Trophoblast cell (in vitro differentiated cells and primary cell): ENCODE results near the gene KIFC3.

ENCODE experiments used
- DNase-seq, 2 donors: peaks; one replicate each; pipeline ENCODE4 v3.0.0-alpha.2; 2016
- H2AFZ ChIP-seq: 2 replicates; pipeline ENCODE4 v1.6.1; 2013; ENCODE audit warnings: low read length, moderate library complexity, mild to moderate bottlenecking; ENCODE audit not compliant: insufficient read depth, poor library complexity
- H2AK5ac ChIP-seq: 2 replicates; pipeline ENCODE4 v1.6.1; 2013; ENCODE audit warnings: mild to moderate bottlenecking, low read length
- H2BK120ac ChIP-seq: 2 replicates; pipeline ENCODE4 v1.6.1; 2013; ENCODE audit warnings: low read length, mild to moderate bottlenecking, moderate library complexity; ENCODE audit not compliant: insufficient read depth, poor library complexity
- H2BK12ac ChIP-seq: 2 replicates; pipeline ENCODE4 v1.6.1; 2013; ENCODE audit warnings: mild to moderate bottlenecking, low read length, moderate library complexity
- H2BK5ac ChIP-seq: 2 replicates; pipeline ENCODE4 v1.6.1; 2013; ENCODE audit warnings: low read length, low read depth, moderate library complexity, mild to moderate bottlenecking; ENCODE audit not compliant: poor library complexity
- H3K14ac ChIP-seq: 2 replicates; pipeline ENCODE4 v1.6.1; 2013; ENCODE audit warnings: mild to moderate bottlenecking, low read length
- H3K18ac ChIP-seq: 2 replicates; pipeline ENCODE4 v1.6.1; 2013; ENCODE audit warnings: mild to moderate bottlenecking, low read length
- H3K23ac ChIP-seq: 2 replicates; pipeline ENCODE4 v1.6.1; 2013; ENCODE audit warnings: low read length
- H3K27ac ChIP-seq: 2 replicates; pipeline ENCODE4 v1.5.1; 2013; ENCODE audit warnings: low read depth, mild to moderate bottlenecking, inconsistent platforms, low read length, moderate library complexity
- H3K27me3 ChIP-seq: 2 replicates; pipeline ENCODE4 v1.6.1; 2013; ENCODE audit warnings: inconsistent platforms, mild to moderate bottlenecking, low read length, moderate library complexity; ENCODE audit not compliant: insufficient read depth
- H3K36me3 ChIP-seq, 2 experiments: 1 replicate in 1 of 2; 2 replicates in 1 of 2; pipeline ENCODE4 v1.6.1; 2013; ENCODE audit warnings: low read length in 2 of 2, mild to moderate bottlenecking in 2 of 2, moderate library complexity in 1 of 2; ENCODE audit not compliant: insufficient read depth in 2 of 2, control insufficient read depth in 1 of 2
- H3K4ac ChIP-seq: 2 replicates; pipeline ENCODE4 v1.6.1; 2013; ENCODE audit warnings: low read depth, mild to moderate bottlenecking, low read length, moderate library complexity
- H3K4me1 ChIP-seq, 2 experiments: 1 replicate in 1 of 2; 2 replicates in 1 of 2; pipeline ENCODE4 v1.6.1; 2013; ENCODE audit warnings: low read length in 2 of 2, mild to moderate bottlenecking in 2 of 2, moderate library complexity in 1 of 2; ENCODE audit not compliant: insufficient read depth in 2 of 2, control insufficient read depth in 1 of 2
- H3K4me2 ChIP-seq: 2 replicates; pipeline ENCODE4 v1.6.1; 2013; ENCODE audit warnings: inconsistent platforms, mild to moderate bottlenecking, low read length, moderate library complexity
- H3K4me3 ChIP-seq: 2 replicates; pipeline ENCODE4 v1.5.1; 2013; ENCODE audit warnings: mild to moderate bottlenecking, low read depth, low read length, inconsistent platforms
- H3K79me1 ChIP-seq: one replicate; pipeline ENCODE4 v1.6.1; 2013; ENCODE audit warnings: low read length
- H3K79me2 ChIP-seq: 2 replicates; pipeline ENCODE4 v1.6.1; 2013; ENCODE audit warnings: low read length, mild to moderate bottlenecking; ENCODE audit not compliant: control insufficient read depth, insufficient read depth, poor library complexity
- H3K9ac ChIP-seq: 2 replicates; pipeline ENCODE4 v1.6.1; 2013; ENCODE audit warnings: mild to moderate bottlenecking, low read length
- H3K9me3 ChIP-seq: 2 replicates; pipeline ENCODE4 v1.6.1; 2013; ENCODE audit warnings: low read depth, mild to moderate bottlenecking, control low read depth, inconsistent platforms, low read length; ENCODE audit not compliant: insufficient read depth
- H4K12ac ChIP-seq: 2 replicates; pipeline ENCODE4 v1.6.1; 2013; ENCODE audit warnings: low read depth, mild to moderate bottlenecking, low read length, moderate library complexity
- H4K8ac ChIP-seq: 2 replicates; pipeline ENCODE4 v1.6.1; 2013; ENCODE audit warnings: low read depth, mild to moderate bottlenecking, low read length, moderate library complexity
- H4K91ac ChIP-seq: one replicate; pipeline ENCODE4 v1.6.1; 2013; ENCODE audit warnings: low read depth, mild to moderate bottlenecking, low read length, moderate library complexity
- WGBS: extraction: QIAGEN DNeasy Blood & Tissue Kit; methylation state at CpG from one replicate; pipeline ENCODE4 v1.1.7; 2013; ENCODE audit warnings: missing lambda C conversion rate; ENCODE audit not compliant: insufficient read length, insufficient coverage; ENCODE audit errors: extremely low coverage; 5-methylcytosine and 5-hydroxymethylcytosine counted together

KIFC3 gene

GRCh38 chr16:57735755-57736418 is 66.4 kb downstream of the KIFC3 start, which contains the start of gene KATNB1:
TSS of gene KATNB1 (plus strand) at chr16:57735770. CDS start at chr16:57737244, 1,474 bp downstream.
- Histone ChIP-seq H3K9me3 (no peaks in the 10 kb centered on the region), H3K14ac (peak within 1 kb of the TSS; percentile 54), H2BK120ac (peak within 1 kb of the TSS; percentile 9)

DNA sequence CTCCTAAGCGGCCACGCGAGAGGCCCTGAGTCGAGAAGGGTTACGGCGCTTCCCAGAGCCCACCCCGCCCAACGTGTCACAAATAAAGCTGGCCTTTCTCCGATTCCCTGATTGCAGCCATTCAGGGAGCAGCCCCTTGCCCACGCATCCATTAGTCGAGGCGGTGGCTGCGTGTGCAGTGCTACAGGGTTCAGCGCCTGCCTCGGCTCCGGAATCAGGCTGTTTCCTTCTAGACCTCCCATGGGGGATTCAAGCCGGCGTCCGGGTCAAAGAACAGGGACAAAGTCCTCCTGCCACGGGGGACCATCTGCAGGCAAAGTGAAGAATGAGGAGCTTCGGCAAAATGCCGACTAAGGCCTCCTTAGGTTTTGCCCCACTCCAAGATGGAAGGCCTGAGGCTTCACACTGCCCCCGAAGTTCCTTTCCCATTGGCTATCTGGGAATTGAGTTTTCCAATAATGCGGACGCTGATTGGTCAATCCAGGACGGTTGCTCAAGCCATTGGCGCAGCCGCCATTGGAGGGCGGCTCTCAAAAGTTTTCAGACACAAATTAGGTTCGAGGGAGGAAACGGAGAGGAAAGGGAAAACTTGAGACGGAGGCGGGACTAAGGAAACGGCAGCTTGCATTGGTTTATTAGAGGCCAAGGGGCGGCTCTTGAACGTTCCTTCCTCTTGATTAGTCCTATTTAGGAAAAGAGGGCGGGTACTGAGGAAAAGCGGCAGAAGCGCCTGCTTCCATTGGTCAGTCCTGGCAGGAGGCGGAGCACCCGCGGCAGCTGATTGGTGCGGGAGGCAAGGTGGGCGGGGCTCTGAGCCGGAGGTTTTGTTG is 67.2 kb downstream of the KIFC3 start:
- H4K12ac ChIP-seq, result peak overlapping the region; percentile 87
- no CpG with 5 or more reads among the region's 45 CpGs for WGBS
- H3K9me3 ChIP-seq, result peaks cover 4% of the 10 kb centered on the region
- H3K4me2 ChIP-seq, result peak overlapping the region; percentile 90
- H3K79me1 ChIP-seq, result peaks cover 5% of the 10 kb centered on the region
- H3K27me3 ChIP-seq, result no peaks in the 10 kb centered on the region
- H3K9ac ChIP-seq, result peak overlapping the region; percentile 88
- H2BK12ac ChIP-seq, result no peak overlapping the region
- H3K18ac ChIP-seq, result peak overlapping the region; percentile 40
- DNase-seq, result peak; percentile 100
- peak overlapping the region; percentile 55 for H2AK5ac ChIP-seq
- peak overlapping the region; percentile 30 for H3K27ac ChIP-seq
- peak overlapping the region; percentile 95 for H3K4me3 ChIP-seq
- H3K23ac ChIP-seq, result no peak overlapping the region
- peak overlapping the region; percentile 74 for H4K91ac ChIP-seq
- peak overlapping the region; percentile 9 for H2BK120ac ChIP-seq
- H4K8ac ChIP-seq, result peak overlapping the region; percentile 88
- H2BK5ac ChIP-seq, result peak overlapping the region; percentile 13
- no peaks in the 10 kb centered on the region for H3K36me3 ChIP-seq
- H3K79me2 ChIP-seq, result peaks cover 3% of the 10 kb centered on the region
- peak overlapping the region; percentile 58 for H2AFZ ChIP-seq
- peaks cover 10 to 15% of the 10 kb centered on the region in 2 experiments for H3K4me1 ChIP-seq
- H3K14ac ChIP-seq, result peak overlapping the region; percentile 54
- H3K4ac ChIP-seq, result peak overlapping the region; percentile 4

More at GRCh38 chr16:57735755-57736418, 66.4 kb downstream of the KIFC3 start, which contains the start of gene KATNB1:
- WGBS, result no CpG with 5 or more reads among the region's 35 CpGs
- Histone ChIP-seq H4K8ac (peak within 1 kb of the TSS; percentile 88), H2BK12ac (no peak within 1 kb of the TSS), H3K27me3 (no peaks in the 10 kb centered on the region), H3K79me1 (peaks cover 5% of the 10 kb centered on the region), H3K18ac (peak within 1 kb of the TSS; percentile 40), H4K91ac (peak within 1 kb of the TSS; percentile 74), H3K36me3 (no peaks in the 10 kb centered on the region), H3K27ac (peak within 1 kb of the TSS; percentile 30), H3K4ac (peak within 1 kb of the TSS; percentile 41), H2BK5ac (peak within 1 kb of the TSS; percentile 13), H4K12ac (peak within 1 kb of the TSS; percentile 87), H3K4me2 (peak within 1 kb of the TSS; percentile 90), H3K23ac (no peak within 1 kb of the TSS), H2AK5ac (peak within 1 kb of the TSS; percentile 55), H2AFZ (peak within 1 kb of the TSS; percentile 58), H3K79me2 (peaks cover 3% of the 10 kb centered on the region), H3K4me1 (peaks cover 10 to 15% of the 10 kb centered on the region in 2 experiments), H3K9ac (peak within 1 kb of the TSS; percentile 88), H3K4me3 (peak within 1 kb of the TSS; percentile 95)
- no peak for DNase-seq

DNA sequence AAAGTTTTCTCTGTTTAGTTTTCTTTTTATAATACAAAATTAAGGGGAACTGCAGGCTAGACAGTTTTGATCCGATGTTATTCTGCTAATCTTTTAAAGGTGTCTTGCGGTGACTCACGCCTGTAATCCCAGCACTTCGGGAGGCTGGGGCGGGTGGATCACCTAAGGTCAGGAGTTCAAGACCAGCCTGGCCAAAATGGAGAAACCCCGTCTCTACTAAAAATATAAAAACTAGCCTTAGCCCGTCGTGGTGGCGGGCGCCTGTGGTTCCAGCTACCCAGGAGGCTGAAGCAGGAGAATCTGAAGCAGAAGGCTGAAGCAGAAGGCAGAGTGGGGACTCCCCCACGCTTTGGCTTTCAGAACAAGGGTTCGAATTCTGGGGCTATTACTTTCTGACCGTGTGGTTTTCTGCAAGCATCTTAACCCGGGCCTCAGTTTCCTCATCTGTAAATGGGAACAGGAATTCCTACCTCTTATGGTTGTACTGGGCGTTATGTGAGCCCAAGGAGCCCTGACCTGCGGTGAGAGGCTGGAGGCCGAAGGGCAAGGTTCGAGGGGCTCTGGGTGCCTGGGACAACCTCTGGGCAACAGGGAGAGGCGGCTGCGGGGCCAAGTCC is 67.9 kb downstream of the KIFC3 start:
- no peak for DNase-seq
- no CpG with 5 or more reads among the region's 20 CpGs for WGBS
- H2BK12ac ChIP-seq, result no peak overlapping the region

DNA sequence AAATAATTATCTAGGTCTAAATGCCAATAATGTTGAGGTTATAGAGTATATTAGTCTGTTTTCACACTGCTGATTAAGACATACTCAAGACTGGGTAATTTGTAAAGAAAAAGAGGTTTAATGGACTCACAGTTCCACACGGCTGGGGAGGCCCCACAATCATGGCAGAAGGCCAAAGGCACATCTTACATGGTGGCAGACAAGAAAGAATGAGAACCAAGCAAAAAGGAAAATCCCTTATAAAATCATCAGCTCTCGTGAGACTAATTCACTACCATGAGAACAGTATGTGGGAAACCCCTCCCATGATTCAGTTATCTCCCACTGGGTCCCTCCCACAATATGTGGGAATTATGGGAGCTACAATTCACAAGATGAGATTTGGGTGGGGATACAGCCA is 69.6 kb downstream of the KIFC3 start:
- Histone ChIP-seq H3K9ac (no peak overlapping the region), H3K14ac (no peak overlapping the region), H4K12ac (no peak overlapping the region), H3K9me3 (peaks cover 4% of the 10 kb centered on the region), H3K4me3 (no peak overlapping the region), H3K4me2 (no peak overlapping the region), H2BK12ac (no peak overlapping the region), H2BK120ac (no peak overlapping the region), H3K27me3 (no peaks in the 10 kb centered on the region), H3K36me3 (no peaks in the 10 kb centered on the region), H2AK5ac (no peak overlapping the region), H3K18ac (no peak overlapping the region), H4K8ac (no peak overlapping the region), H3K4me1 (peaks cover 10 to 15% of the 10 kb centered on the region in 2 experiments), H3K79me2 (peaks cover 3% of the 10 kb centered on the region), H3K27ac (no peak overlapping the region), H2AFZ (no peak overlapping the region), H3K4ac (no peak overlapping the region), H3K23ac (no peak overlapping the region), H4K91ac (no peak overlapping the region), H2BK5ac (no peak overlapping the region), H3K79me1 (peaks cover 5% of the 10 kb centered on the region)
- DNase-seq, result no peak
- WGBS, result no CpG with 5 or more reads among the region's 2 CpGs

More for the DNA sequence above, 67.9 kb downstream of the KIFC3 start:
- peak overlapping the region; percentile 88 for H4K8ac ChIP-seq
- peak overlapping the region; percentile 58 for H2AFZ ChIP-seq
- H3K18ac ChIP-seq, result peak overlapping the region; percentile 40
- peak overlapping the region; percentile 9 for H2BK120ac ChIP-seq
- no peaks in the 10 kb centered on the region for H3K27me3 ChIP-seq
- H4K12ac ChIP-seq, result peak overlapping the region; percentile 87
- H2AK5ac ChIP-seq, result peak overlapping the region; percentile 55
- H3K4ac ChIP-seq, result peak overlapping the region; percentile 41
- H3K4me3 ChIP-seq, result peak overlapping the region; percentile 75
- peaks cover 4% of the 10 kb centered on the region for H3K9me3 ChIP-seq
- H3K4me1 ChIP-seq, result peaks cover 10 to 15% of the 10 kb centered on the region in 2 experiments
- peaks cover 3% of the 10 kb centered on the region for H3K79me2 ChIP-seq
- H2BK5ac ChIP-seq, result no peak overlapping the region
- H4K91ac ChIP-seq, result peak overlapping the region; percentile 74
- peak overlapping the region; percentile 80 for H3K4me2 ChIP-seq
- H3K36me3 ChIP-seq, result no peaks in the 10 kb centered on the region
- peaks cover 5% of the 10 kb centered on the region for H3K79me1 ChIP-seq
- no peak overlapping the region for H3K27ac ChIP-seq
- H3K23ac ChIP-seq, result no peak overlapping the region
- peak overlapping the region; percentile 54 for H3K14ac ChIP-seq
- H3K9ac ChIP-seq, result peak overlapping the region; percentile 88
